Measurements from ENCODE around the gene OGDH. TPM values are rescaled to one million over a fixed set of nuclear protein-coding genes. Genes with fewer than 3 reads are reported as not detected.

Gene OGDH
- total and polyA plus RNA-seq, 2 of the 4 experiments (the other 2 are of a cell fraction), result 47.4 to 56.5 TPM

DNA sequence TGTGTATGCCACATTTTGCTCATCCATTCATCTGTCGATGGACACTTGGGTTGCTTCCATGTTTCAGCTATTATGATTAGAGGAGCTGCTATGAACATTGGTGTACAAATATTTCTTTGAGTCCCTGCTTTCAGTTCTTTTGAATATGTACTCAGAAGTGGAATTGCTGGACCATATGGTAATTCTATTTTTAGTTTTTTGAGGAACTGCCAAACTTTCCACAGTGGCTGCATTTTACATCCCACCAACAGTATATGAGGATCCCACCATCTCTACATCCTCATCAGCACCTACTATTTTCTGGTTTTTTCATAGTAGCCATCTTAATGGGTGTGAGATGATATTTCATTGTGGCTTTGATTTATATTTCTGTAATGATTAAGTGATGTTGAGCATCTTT lies 97.5 kb downstream of the OGDH start:
- Histone ChIP-seq H3K9ac (ENCODE audit: low read depth, low read length) (no peak overlapping the region), H4K20me1 (ENCODE audit: insufficient read depth, low read length) (no peaks in the 10 kb centered on the region), H3K9me1 (ENCODE audit: insufficient read depth, low read length) (0 out of 2 replicates have a peak, but pooled peaks cover 2% of the 10 kb centered on the region), H3K4ac (ENCODE audit: low read depth, low read length) (no peak overlapping the region), H3K27me3 (ENCODE audit: control insufficient read depth, insufficient read depth, low read length) (no peaks in the 10 kb centered on the region), H4K8ac (ENCODE audit: low read depth in 2 of 2, low read length in 2 of 2) (no peak overlapping the region), H3K9me3 (ENCODE audit: control insufficient read depth, insufficient read depth, low read length) (peaks cover 4% of the 10 kb centered on the region; the same call in 1 of the 2 replicates), H3K79me1 (ENCODE audit: low read depth in 1 of 2, low read length in 2 of 2) (no peaks in the 10 kb centered on the region), H3K23ac (ENCODE audit: low read depth, low read length) (no peak overlapping the region), H3K4me1 (ENCODE audit: control insufficient read depth, insufficient read depth, low read length) (no peaks in the 10 kb centered on the region), H3K36me3 (ENCODE audit: control insufficient read depth, insufficient read depth, low read length) (peaks cover 33% of the 10 kb centered on the region), H2AK9ac (replicated peaks; ENCODE audit: low read depth, low read length, poor library complexity) (no peak overlapping the region), H2BK15ac (ENCODE audit: low read depth, low read length) (no peak overlapping the region), H2BK5ac (ENCODE audit: low read depth, low read length, poor library complexity, severe bottlenecking) (no peak overlapping the region), H2BK20ac (ENCODE audit: low read depth, low read length) (no peak overlapping the region), H2AFZ (replicated peaks; ENCODE audit: low read length, poor library complexity) (no peak overlapping the region), H3K4me2 (ENCODE audit: low read depth, low read length) (no peak overlapping the region), H2BK120ac (ENCODE audit: low read depth, low read length) (no peak overlapping the region), H3K14ac (replicated peaks; ENCODE audit: low read depth, low read length) (no peak overlapping the region), H3K27ac (ENCODE audit: insufficient read depth, low read length) (no peak overlapping the region), H4K5ac (ENCODE audit: low read depth, low read length) (no peak overlapping the region), H3K4me3 (ENCODE audit: insufficient read depth, low read depth, low read length) (no peak overlapping the region), H4K91ac (ENCODE audit: insufficient read depth, low read depth, low read length) (no peak overlapping the region), H3K18ac (ENCODE audit: low read depth, low read length) (no peak overlapping the region), H2AK5ac (ENCODE audit: low read depth, low read length) (no peak overlapping the region), H3K56ac (ENCODE audit: extremely low read depth, insufficient read depth, low read length) (no peak overlapping the region)
- no TSS peak for BruUV-seq (replicated peaks)
- DNase-seq (no peak), ATAC-seq (ENCODE audit: low read depth) (no peak)
- ChIA-PET POLR2A (ENCODE audit: unreplicated experiment) (no interaction called here), CTCF (no interaction called here)
- TF ChIP-seq NFE2L2 (IDR thresholded peaks at IDR 0.05; ENCODE audit: low read depth, low read length), result no peak
- TF ChIP-seq, protein P1, sequence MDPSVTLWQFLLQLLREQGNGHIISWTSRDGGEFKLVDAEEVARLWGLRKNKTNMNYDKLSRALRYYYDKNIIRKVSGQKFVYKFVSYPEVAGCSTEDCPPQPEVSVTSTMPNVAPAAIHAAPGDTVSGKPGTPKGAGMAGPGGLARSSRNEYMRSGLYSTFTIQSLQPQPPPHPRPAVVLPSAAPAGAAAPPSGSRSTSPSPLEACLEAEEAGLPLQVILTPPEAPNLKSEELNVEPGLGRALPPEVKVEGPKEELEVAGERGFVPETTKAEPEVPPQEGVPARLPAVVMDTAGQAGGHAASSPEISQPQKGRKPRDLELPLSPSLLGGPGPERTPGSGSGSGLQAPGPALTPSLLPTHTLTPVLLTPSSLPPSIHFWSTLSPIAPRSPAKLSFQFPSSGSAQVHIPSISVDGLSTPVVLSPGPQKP (IDR thresholded peaks at IDR 0.05; ENCODE audit: borderline replicate concordance, low read depth, low read length), result no peak
- intact Hi-C loops (cut with micrococcal nuclease) (no loop called here), dilution Hi-C loops (cut with HindIII; ENCODE audit: low sequenced_read_pairs, unreplicated experiment) (no loop called here), in situ Hi-C loops (cut with MboI; ENCODE audit: low sequenced_read_pairs) (no loop called here)
- no CpG with 5 or more reads among the region's 1 CpG for WGBS, 2 experiments (ENCODE audit: extremely low coverage in 2 of 2, insufficient read length in 1 of 2)

Data from IMR-90 (cell line).